Measurements from ENCODE around the gene USH1C.

DNA sequence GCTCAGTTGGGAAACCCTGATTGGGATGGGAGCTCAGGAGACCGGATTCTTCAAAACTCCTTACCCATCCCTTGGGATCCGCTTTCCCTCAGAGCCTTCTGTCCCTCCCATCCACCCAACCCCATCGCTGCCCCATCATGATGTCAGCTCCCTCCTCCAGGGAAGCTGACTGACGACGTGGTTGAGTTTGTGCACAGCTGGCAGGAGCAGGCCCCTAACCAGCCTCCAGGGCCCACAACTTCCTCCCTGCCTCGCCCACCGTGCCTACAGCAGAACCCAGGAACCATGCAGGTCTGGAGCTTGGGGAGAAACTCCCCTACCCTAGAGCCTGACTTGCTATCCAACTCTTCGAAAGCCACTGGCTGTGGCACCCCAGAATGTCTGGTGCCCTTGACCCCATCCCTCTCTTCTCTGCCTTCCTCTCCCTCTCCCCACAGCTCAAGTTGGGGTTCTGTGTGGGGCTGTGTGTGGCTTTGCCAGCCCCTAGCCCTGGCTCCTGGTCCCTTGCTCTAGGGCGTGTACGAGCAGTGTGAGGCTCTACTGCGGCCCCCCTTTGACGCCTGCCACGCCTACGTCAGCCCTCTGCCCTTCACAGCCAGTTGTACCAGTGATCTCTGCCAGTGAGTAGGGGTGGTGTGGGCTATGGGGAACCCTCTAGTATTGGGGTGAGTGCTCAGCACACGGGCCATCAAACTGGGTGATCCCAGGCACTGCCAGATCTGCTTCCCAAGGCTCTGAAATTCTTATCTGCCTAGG, 14.0 kb upstream of the USH1C start:
- TF ChIP-seq, protein P1, sequence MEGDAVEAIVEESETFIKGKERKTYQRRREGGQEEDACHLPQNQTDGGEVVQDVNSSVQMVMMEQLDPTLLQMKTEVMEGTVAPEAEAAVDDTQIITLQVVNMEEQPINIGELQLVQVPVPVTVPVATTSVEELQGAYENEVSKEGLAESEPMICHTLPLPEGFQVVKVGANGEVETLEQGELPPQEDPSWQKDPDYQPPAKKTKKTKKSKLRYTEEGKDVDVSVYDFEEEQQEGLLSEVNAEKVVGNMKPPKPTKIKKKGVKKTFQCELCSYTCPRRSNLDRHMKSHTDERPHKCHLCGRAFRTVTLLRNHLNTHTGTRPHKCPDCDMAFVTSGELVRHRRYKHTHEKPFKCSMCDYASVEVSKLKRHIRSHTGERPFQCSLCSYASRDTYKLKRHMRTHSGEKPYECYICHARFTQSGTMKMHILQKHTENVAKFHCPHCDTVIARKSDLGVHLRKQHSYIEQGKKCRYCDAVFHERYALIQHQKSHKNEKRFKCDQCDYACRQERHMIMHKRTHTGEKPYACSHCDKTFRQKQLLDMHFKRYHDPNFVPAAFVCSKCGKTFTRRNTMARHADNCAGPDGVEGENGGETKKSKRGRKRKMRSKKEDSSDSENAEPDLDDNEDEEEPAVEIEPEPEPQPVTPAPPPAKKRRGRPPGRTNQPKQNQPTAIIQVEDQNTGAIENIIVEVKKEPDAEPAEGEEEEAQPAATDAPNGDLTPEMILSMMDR (IDR thresholded peaks at IDR 0.05), result no peak
- TF ChIP-seq POLR2A (IDR thresholded peaks at IDR 0.05) (no peak), EP300 (IDR thresholded peaks at IDR 0.05) (no peak)

Measured in tibial nerve (tissue), 4 donors.